Natural killer cell (primary cell): ENCODE measurements around the gene CHST11. TPM values are rescaled to one million over a fixed set of nuclear protein-coding genes. Genes with fewer than 3 reads are reported as not detected.

ENCODE experiments used
- ATAC-seq, 3 donors: fragments of 150-1000 bp in 2 of 3; fragments of 200-7000 bp in 1 of 3; cut with Tn5 transposase; 1 replicate in 1 of 3; 2 replicates in 2 of 3; pipeline ENCODE4 v1.10.0; 2021; ENCODE audit warnings: mild to moderate bottlenecking in 2 of 3, moderate library complexity in 2 of 3
- DNase-seq, 2 donors: peaks; one replicate each; pipeline versions ENCODE4 v3.0.0 to v3.0.0-alpha.2; 2013 to 2021; ENCODE audit warnings: mixed read lengths in 1 of 2
- H3K27ac ChIP-seq: one replicate; pipeline ENCODE4 v1.5.1; 2013; ENCODE audit warnings: mild to moderate bottlenecking, low read length
- H3K27me3 ChIP-seq: one replicate; pipeline ENCODE4 v1.6.1; 2013; ENCODE audit warnings: low read length; ENCODE audit not compliant: control insufficient read depth, insufficient read depth
- H3K36me3 ChIP-seq: one replicate; pipeline ENCODE4 v1.6.1; 2013; ENCODE audit warnings: low read length; ENCODE audit not compliant: control insufficient read depth, insufficient read depth
- H3K4me1 ChIP-seq: one replicate; pipeline ENCODE4 v1.6.1; 2013; ENCODE audit warnings: low read length; ENCODE audit not compliant: control insufficient read depth, insufficient read depth
- H3K4me3 ChIP-seq: one replicate; pipeline ENCODE4 v1.5.1; 2013; ENCODE audit warnings: low read length
- H3K9me3 ChIP-seq: one replicate; pipeline ENCODE4 v1.6.1; 2013; ENCODE audit warnings: low read length; ENCODE audit not compliant: control insufficient read depth, insufficient read depth
- H3K27ac Mint-ChIP-seq, 2 donors: one replicate each; pipeline ENCODE4 v1.8.0; 2022; ENCODE audit warnings: mild to moderate bottlenecking in 2 of 2, mixed read lengths in 2 of 2, moderate library complexity in 1 of 2
- H3K27me3 Mint-ChIP-seq, 2 donors: one replicate each; pipeline ENCODE4 v1.8.0; 2022; ENCODE audit warnings: low read depth in 2 of 2, mixed read lengths in 2 of 2
- H3K36me3 Mint-ChIP-seq: one replicate; pipeline ENCODE4 v1.8.0; 2022; ENCODE audit warnings: mixed read lengths
- H3K4me1 Mint-ChIP-seq, 2 donors: one replicate each; pipeline ENCODE4 v1.8.0; 2022; ENCODE audit warnings: mixed read lengths in 2 of 2
- H3K4me3 Mint-ChIP-seq: one replicate; pipeline ENCODE4 v1.8.0; 2022; ENCODE audit warnings: mild to moderate bottlenecking, moderate library complexity, mixed read lengths
- H3K9me3 Mint-ChIP-seq, 2 donors: one replicate each; pipeline ENCODE4 v1.8.0; 2022; ENCODE audit warnings: mixed read lengths in 2 of 2
- CTCF ChIP-seq: fragments of 200-600 bp; IDR thresholded peaks from one replicate; pipeline ENCODE4 v1.8.0; 2022; ENCODE audit warnings: antibody characterized with exemption
- WGBS: methylation state at CpG from one replicate; pipeline ENCODE4 v1.1.7; 2013; ENCODE audit warnings: missing lambda C conversion rate; ENCODE audit not compliant: insufficient coverage; 5-methylcytosine and 5-hydroxymethylcytosine counted together
- intact Hi-C: fragments of 100-400 bp; cut with micrococcal nuclease; formaldehyde crosslinking; loops from one replicate; pipeline ENCODE4 v1.14.2; 2022
- total RNA-seq, 4 donors: library from RNA; stranded (reverse); fragments of 120-200 nt in 1 of 4; gene quantifications; one replicate each; pipeline versions ENCODE4 v1.2.3 to v1.2.4, GENCODE V29; 2013 to 2022

CHST11 gene
- total RNA-seq, 3 donors from 2014 or later (not counting 1 experiment from before 2014, with no cell fraction given), result 85.3 to 118 (median 96.1) TPM

DNA sequence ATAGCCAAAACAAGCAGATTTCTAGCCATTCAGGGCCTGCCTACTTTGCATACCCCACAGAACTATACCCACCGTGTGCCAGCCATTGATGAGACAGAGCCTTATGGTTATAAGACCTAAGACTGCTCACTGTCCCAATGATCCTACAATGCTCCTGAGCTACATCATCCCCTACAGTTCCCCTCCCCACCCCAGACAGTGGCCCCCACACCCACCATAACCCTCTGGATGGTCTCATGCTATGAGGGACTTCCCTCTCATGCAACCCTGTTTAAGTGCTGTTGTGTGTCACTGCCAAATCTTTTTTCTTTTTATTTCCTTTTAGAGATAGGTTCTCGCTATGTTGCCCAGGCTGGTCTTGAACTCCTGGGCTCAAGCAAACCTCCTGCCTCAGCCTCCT lies 75.9 kb downstream of the CHST11 start:
- no peak overlapping the region for H3K4me3 ChIP-seq
- H3K9me3 ChIP-seq, result no peaks in the 10 kb centered on the region
- no peak overlapping the region for H3K27ac ChIP-seq
- H3K36me3 ChIP-seq, result no peaks in the 10 kb centered on the region
- no peak for TF ChIP-seq CTCF
- no peaks in the 10 kb centered on the region for H3K36me3 Mint-ChIP-seq
- peaks cover 96 to 97% of the 10 kb centered on the region in 2 donors for H3K4me1 Mint-ChIP-seq
- no peak for DNase-seq
- H3K27ac Mint-ChIP-seq, result peak overlapping the region; percentile 41 to 75
- 65% methylated on average over 2 of the region's 2 CpGs for WGBS
- no peak for ATAC-seq
- H3K27me3 Mint-ChIP-seq, result no peaks in the 10 kb centered on the region
- H3K9me3 Mint-ChIP-seq, result no peaks in the 10 kb centered on the region
- intact Hi-C loops, result no loop called here
- no peak overlapping the region for H3K4me3 Mint-ChIP-seq
- H3K4me1 ChIP-seq, result peaks cover 15% of the 10 kb centered on the region
- H3K27me3 ChIP-seq, result no peaks in the 10 kb centered on the region

GRCh38 chr12:104533134-104533533 lies 76.4 kb downstream of the CHST11 start:
- ATAC-seq, result no peak
- H3K36me3 Mint-ChIP-seq, result no peaks in the 10 kb centered on the region
- no peak overlapping the region for H3K4me3 Mint-ChIP-seq

DNA sequence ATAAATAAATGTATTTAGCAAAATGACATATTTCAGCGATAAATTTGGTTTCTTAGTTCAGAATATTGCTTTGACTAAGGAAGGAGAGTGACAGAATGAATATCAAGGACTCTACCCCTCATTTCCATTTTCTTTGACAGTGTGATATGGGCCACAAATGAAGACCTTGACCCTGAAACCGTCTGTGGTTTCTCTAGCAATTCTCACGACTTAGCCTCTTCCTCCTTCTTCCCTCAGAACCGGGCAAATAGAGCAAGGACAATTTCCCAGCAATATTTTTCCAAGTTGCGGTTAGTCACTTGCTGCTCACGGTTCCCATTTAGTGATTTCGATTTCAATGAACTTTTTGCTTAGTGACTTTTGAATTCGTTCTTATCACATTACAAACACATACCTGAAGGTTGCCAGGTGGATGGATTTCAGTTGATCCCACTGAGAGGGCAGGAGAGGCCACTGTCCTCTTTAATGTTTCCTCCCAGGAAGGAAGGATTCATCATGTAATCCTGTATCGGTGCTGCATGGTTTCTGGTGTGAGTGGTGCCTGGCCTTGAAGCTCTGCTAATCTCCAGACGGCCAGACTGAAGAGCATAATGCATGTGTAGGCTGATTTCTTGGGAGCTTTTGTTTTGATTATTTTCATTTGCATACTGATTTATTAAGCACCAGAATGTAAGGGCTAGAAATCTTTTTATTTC lies 77.6 kb downstream of the CHST11 start:
- ATAC-seq (no peak), DNase-seq (no peak)
- H3K4me1 ChIP-seq, result peaks cover 15% of the 10 kb centered on the region
- Mint-ChIP-seq H3K4me3 (peak overlapping the region; percentile 10), H3K27me3 (no peaks in the 10 kb centered on the region), H3K4me1 (peaks cover 94 to 97% of the 10 kb centered on the region in 2 donors), H3K27ac (peak overlapping the region; percentile 41 to 75), H3K36me3 (no peaks in the 10 kb centered on the region), H3K9me3 (no peaks in the 10 kb centered on the region)
- 44% methylated on average over 9 of the region's 10 CpGs for WGBS
- intact Hi-C loops, result no loop called here
- no peak overlapping the region for H3K4me3 ChIP-seq
- no peak overlapping the region for H3K27ac ChIP-seq
- no peaks in the 10 kb centered on the region for H3K36me3 ChIP-seq
- no peak for TF ChIP-seq CTCF
- H3K27me3 ChIP-seq, result no peaks in the 10 kb centered on the region
- no peaks in the 10 kb centered on the region for H3K9me3 ChIP-seq

More at GRCh38 chr12:104533134-104533533, 76.4 kb downstream of the CHST11 start:
- H3K27ac ChIP-seq, result no peak overlapping the region
- intact Hi-C loops, result no loop called here
- Mint-ChIP-seq H3K9me3 (no peaks in the 10 kb centered on the region), H3K27ac (peak overlapping the region; percentile 41 to 75), H3K4me1 (peaks cover 93 to 97% of the 10 kb centered on the region in 2 donors), H3K27me3 (no peaks in the 10 kb centered on the region)
- no peak for TF ChIP-seq CTCF
- no peak for DNase-seq
- WGBS, result 86% methylated on average over 2 of the region's 2 CpGs
- no peak overlapping the region for H3K4me3 ChIP-seq
- peaks cover 15% of the 10 kb centered on the region for H3K4me1 ChIP-seq
- H3K27me3 ChIP-seq, result no peaks in the 10 kb centered on the region
- H3K36me3 ChIP-seq, result no peaks in the 10 kb centered on the region
- no peaks in the 10 kb centered on the region for H3K9me3 ChIP-seq

DNA sequence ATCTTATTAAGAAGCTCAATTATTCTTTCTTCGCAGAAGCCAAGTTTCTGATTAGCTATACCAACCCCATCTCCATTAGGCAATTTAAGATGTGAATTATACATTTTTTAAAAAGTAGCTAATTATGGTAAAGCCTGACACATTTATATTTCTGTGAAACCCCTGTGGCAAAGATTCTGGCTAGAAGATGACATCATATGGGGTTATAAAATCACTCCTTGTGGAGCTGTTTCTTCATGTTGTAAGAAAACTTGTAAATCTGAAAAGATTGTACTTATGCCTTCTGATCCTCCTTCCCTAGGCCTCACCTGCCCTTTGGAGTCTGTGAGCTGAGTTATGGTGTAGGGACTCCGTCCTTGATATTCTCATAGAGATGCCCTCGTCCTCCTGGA lies 78.1 kb downstream of the CHST11 start:
- no peaks in the 10 kb centered on the region for H3K9me3 ChIP-seq
- H3K4me1 ChIP-seq, result peaks cover 15% of the 10 kb centered on the region
- Mint-ChIP-seq H3K27me3 (no peaks in the 10 kb centered on the region), H3K4me1 (peaks cover 93 to 95% of the 10 kb centered on the region in 2 donors), H3K4me3 (no peak overlapping the region), H3K9me3 (no peaks in the 10 kb centered on the region), H3K36me3 (no peaks in the 10 kb centered on the region), H3K27ac (peak overlapping the region; percentile 41 to 75)
- intact Hi-C loops, result no loop called here
- no peak for TF ChIP-seq CTCF
- 95% methylated on average over 2 of the region's 3 CpGs for WGBS
- H3K36me3 ChIP-seq, result no peaks in the 10 kb centered on the region
- no peak overlapping the region for H3K27ac ChIP-seq
- ATAC-seq (peak in 1 of 3 donors; percentile 13), DNase-seq (no peak)
- no peak overlapping the region for H3K4me3 ChIP-seq
- H3K27me3 ChIP-seq, result no peaks in the 10 kb centered on the region
